ENCODE measurements around the gene ADAMTSL3.

The ADAMTSL3 gene

DNA sequence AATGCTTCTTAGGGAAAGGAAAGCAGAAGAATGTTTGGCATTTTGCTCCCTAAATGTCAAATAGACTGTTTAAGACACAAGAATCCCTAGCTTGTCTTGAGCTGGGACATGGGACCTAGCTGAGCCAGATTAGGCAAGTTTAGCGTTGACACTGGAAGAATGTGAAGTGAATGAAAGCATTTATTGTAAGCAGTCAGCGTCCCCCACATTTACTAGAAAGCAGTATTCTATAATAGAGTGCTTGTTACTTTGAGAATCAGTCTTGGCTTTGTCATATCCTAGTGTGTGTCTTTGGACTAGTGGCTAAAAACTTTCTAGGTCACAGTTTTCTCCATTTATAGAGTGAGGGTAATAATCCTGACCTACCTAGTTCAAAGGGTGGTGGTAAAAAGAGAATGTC is 161.6 kb downstream of the ADAMTSL3 start:
- Histone ChIP-seq H3K36me3 (replicated peaks; ENCODE audit: low read depth, low read length) (no peaks in the 10 kb centered on the region), H2AFZ (ENCODE audit: low read depth, low read length) (no peak overlapping the region), H3K9me3 (ENCODE audit: insufficient read depth, low read length) (no peaks in the 10 kb centered on the region), H3K27ac (ENCODE audit: low read length) (no peak overlapping the region), H3K27me3 (ENCODE audit: low read depth, low read length) (peaks cover 11% of the 10 kb centered on the region), H3K4me3 (ENCODE audit: low read length) (no peak overlapping the region), H3K4me2 (ENCODE audit: low read length) (no peak overlapping the region), H3K4me1 (ENCODE audit: low read length) (no peaks in the 10 kb centered on the region), H3K79me2 (ENCODE audit: low read length) (no peaks in the 10 kb centered on the region), H4K20me1 (ENCODE audit: insufficient read depth, low read length) (no peaks in the 10 kb centered on the region), H3K9ac (ENCODE audit: low read length) (no peak overlapping the region)
- no peak for TF ChIP-seq EZH2phosphoT487 (IDR thresholded peaks at IDR 0.05; ENCODE audit: low read depth)
- TF ChIP-seq, protein P1, sequence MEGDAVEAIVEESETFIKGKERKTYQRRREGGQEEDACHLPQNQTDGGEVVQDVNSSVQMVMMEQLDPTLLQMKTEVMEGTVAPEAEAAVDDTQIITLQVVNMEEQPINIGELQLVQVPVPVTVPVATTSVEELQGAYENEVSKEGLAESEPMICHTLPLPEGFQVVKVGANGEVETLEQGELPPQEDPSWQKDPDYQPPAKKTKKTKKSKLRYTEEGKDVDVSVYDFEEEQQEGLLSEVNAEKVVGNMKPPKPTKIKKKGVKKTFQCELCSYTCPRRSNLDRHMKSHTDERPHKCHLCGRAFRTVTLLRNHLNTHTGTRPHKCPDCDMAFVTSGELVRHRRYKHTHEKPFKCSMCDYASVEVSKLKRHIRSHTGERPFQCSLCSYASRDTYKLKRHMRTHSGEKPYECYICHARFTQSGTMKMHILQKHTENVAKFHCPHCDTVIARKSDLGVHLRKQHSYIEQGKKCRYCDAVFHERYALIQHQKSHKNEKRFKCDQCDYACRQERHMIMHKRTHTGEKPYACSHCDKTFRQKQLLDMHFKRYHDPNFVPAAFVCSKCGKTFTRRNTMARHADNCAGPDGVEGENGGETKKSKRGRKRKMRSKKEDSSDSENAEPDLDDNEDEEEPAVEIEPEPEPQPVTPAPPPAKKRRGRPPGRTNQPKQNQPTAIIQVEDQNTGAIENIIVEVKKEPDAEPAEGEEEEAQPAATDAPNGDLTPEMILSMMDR (IDR thresholded peaks at IDR 0.05; ENCODE audit: low read depth, low read length), result no peak

DNA sequence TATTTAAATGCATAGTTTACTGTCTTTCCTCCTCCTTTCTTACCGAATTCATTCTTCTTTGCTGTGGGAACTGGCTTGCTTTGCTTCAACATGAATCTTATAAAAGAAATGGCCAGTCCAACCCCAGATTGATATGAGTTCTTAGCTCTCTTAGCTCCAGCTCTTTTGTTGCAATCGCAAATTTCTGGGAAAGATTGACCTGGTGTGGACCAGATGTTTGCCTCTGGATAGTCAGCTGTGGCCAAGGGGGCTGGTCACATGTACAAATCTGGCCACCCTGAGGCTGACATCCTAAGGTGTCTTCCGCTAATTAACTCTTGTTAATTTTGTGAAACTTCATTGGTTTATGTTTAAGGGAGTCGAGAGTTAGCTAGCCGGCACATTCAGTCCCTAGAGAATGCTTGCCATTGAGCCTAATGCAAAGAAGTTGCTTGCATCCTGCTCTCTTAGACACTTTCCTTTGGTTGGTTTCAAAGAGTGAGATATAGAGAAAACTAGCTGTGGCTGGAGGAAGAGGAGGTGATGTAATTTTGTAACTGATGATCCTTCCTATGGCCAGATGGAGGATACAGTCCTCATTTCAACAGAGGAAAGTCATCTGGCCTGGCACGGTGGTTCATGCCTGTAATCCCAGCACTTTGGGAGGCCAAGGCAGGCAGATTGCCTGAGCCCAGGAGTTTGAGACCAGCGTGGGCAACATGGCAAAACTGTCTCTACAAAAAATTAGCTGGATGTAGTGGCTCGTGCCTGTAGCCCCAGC is 162.4 kb downstream of the ADAMTSL3 start:
- Histone ChIP-seq H3K27me3 (ENCODE audit: low read depth, low read length) (peaks cover 11% of the 10 kb centered on the region), H3K4me2 (ENCODE audit: low read length) (no peak overlapping the region), H3K36me3 (replicated peaks; ENCODE audit: low read depth, low read length) (no peaks in the 10 kb centered on the region), H3K4me1 (ENCODE audit: low read length) (no peaks in the 10 kb centered on the region), H3K4me3 (ENCODE audit: low read length) (no peak overlapping the region), H3K9me3 (ENCODE audit: insufficient read depth, low read length) (no peaks in the 10 kb centered on the region), H2AFZ (ENCODE audit: low read depth, low read length) (no peak overlapping the region), H3K27ac (ENCODE audit: low read length) (no peak overlapping the region), H3K9ac (ENCODE audit: low read length) (no peak overlapping the region), H3K79me2 (ENCODE audit: low read length) (no peaks in the 10 kb centered on the region), H4K20me1 (ENCODE audit: insufficient read depth, low read length) (no peaks in the 10 kb centered on the region)
- TF ChIP-seq EZH2phosphoT487 (IDR thresholded peaks at IDR 0.05; ENCODE audit: low read depth), result no peak
- TF ChIP-seq, protein P1 (IDR thresholded peaks at IDR 0.05; ENCODE audit: low read depth, low read length), result no peak

DNA sequence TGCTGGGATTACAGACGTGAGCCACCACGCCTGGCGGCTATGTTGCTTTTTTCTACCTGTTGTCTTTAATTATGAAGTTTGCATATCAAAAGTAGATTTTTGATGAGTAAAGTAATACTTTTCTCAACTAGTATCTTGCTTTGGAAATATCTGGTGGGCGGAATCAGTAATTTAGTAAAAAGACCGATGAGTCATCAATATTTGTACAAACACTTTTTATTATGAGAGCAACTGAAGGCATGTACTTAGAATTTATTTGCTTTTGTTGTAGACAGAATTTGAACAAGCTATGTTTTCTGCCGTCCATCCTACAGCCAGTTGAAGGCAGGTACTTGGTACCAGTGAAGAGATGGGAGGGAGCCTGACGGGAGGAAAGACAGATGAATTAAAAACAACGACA is 164.7 kb downstream of the ADAMTSL3 start:
- Histone ChIP-seq H2AFZ (ENCODE audit: low read depth, low read length) (no peak overlapping the region), H3K27me3 (ENCODE audit: low read depth, low read length) (peaks cover 11% of the 10 kb centered on the region), H3K36me3 (replicated peaks; ENCODE audit: low read depth, low read length) (no peaks in the 10 kb centered on the region), H3K27ac (ENCODE audit: low read length) (no peak overlapping the region), H4K20me1 (ENCODE audit: insufficient read depth, low read length) (no peaks in the 10 kb centered on the region), H3K9me3 (ENCODE audit: insufficient read depth, low read length) (no peaks in the 10 kb centered on the region), H3K4me1 (ENCODE audit: low read length) (no peaks in the 10 kb centered on the region), H3K4me3 (ENCODE audit: low read length) (no peak overlapping the region), H3K4me2 (ENCODE audit: low read length) (no peak overlapping the region), H3K79me2 (ENCODE audit: low read length) (no peaks in the 10 kb centered on the region), H3K9ac (ENCODE audit: low read length) (no peak overlapping the region)
- TF ChIP-seq, protein P1 (IDR thresholded peaks at IDR 0.05; ENCODE audit: low read depth, low read length), result no peak
- TF ChIP-seq EZH2phosphoT487 (IDR thresholded peaks at IDR 0.05; ENCODE audit: low read depth), result no peak

DNA sequence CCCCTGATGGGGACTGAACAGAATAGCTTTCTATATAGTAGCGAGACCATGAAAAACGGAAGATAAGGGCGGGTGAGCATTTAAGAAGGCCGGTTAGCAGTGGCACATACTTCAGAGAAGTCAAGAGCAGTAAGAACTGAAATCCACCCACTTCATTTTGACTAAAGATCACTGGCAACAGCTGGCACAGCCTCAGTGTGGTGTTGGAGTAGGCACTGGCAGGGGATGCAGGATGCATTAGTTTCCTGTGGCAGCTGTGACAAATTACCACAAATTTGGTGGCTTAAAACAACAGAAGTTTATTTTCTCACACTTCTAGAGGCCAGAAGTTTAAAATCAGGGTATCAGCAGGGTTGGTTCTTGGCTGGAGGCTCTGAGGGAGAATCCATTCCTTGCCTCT is 176.5 kb downstream of the ADAMTSL3 start:
- TF ChIP-seq, protein P1 (IDR thresholded peaks at IDR 0.05; ENCODE audit: low read depth, low read length), result no peak
- TF ChIP-seq EZH2phosphoT487 (IDR thresholded peaks at IDR 0.05; ENCODE audit: low read depth), result no peak
- no peaks in the 10 kb centered on the region for H4K20me1 ChIP-seq (ENCODE audit: insufficient read depth, low read length)
- no peak overlapping the region for H3K4me2 ChIP-seq (ENCODE audit: low read length)
- H3K79me2 ChIP-seq (ENCODE audit: low read length), result no peaks in the 10 kb centered on the region
- H3K27me3 ChIP-seq (ENCODE audit: low read depth, low read length), result peaks cover 12% of the 10 kb centered on the region; the same call in 1 of the 2 replicates
- no peaks in the 10 kb centered on the region for H3K4me1 ChIP-seq (ENCODE audit: low read length)
- no peak overlapping the region for H2AFZ ChIP-seq (ENCODE audit: low read depth, low read length)
- H3K4me3 ChIP-seq (ENCODE audit: low read length), result no peak overlapping the region
- no peaks in the 10 kb centered on the region for H3K36me3 ChIP-seq (replicated peaks; ENCODE audit: low read depth, low read length)
- H3K27ac ChIP-seq (ENCODE audit: low read length), result no peak overlapping the region
- H3K9me3 ChIP-seq (ENCODE audit: insufficient read depth, low read length), result no peaks in the 10 kb centered on the region
- H3K9ac ChIP-seq (ENCODE audit: low read length), result no peak overlapping the region
